Spleen (tissue), 7 donors: ENCODE measurements around the gene CHD2.

ENCODE experiments used
- CTCF ChIP-seq, 11 experiments: fragments of 200-600 bp in 7 of 11; fragments of 450-650 bp in 4 of 11; sonication (generic) in 4 of 11; IDR thresholded peaks in 8 of 11; conservative IDR thresholded peaks in 3 of 11; 1 replicate in 7 of 11; 2 replicates in 4 of 11; pipeline versions ENCODE4 v1.4.0 to v1.8.0; 2016 to 2021; ENCODE audit warnings: antibody characterized with exemption in 11 of 11, inconsistent platforms in 4 of 11, mild to moderate bottlenecking in 1 of 11
- POLR2A ChIP-seq, 3 donors: fragments of 450-650 bp; IDR thresholded peaks; one replicate each; pipeline ENCODE4 v1.5.1; 2017; ENCODE audit warnings: antibody characterized with exemption in 3 of 3, mild to moderate bottlenecking in 1 of 3
- donor health status: DM: no; HTN: no; CAD: no; lungs with moderate emphysema.
- donor health status: DM: no; HTN: no; CAD: no.
- donor health status: DM: no; HTN: no; CAD: no.

GRCh38 chr15:92928225-92928750 lies 28.2 kb downstream of the CHD2 start:
- TF ChIP-seq CTCF (IDR thresholded peaks at IDR 0.05 in 8 of 11, conservative IDR thresholded peaks at IDR 0.05 in 3 of 11), result no peak
- no peak for TF ChIP-seq POLR2A (IDR thresholded peaks at IDR 0.05)
